22Rv1 (cell line): Measurements from ENCODE around the gene CALHM3.
A peak's percentile ranks its signal among the peaks of the same experiment; 100 is the strongest.

Source experiments
- H3K27ac ChIP-seq: fragments of 450-650 bp; 2 replicates; pipeline ENCODE4 v1.5.1; 2017
- ZFX ChIP-seq: fragments of 450-650 bp; IDR thresholded peaks from 2 replicates; pipeline ENCODE4 v1.6.1; 2017; ENCODE audit warnings: antibody characterized with exemption, borderline replicate concordance
- TF ChIP-seq, protein P1 (sequence below): fragments of 450-650 bp; IDR thresholded peaks from 2 replicates; pipeline ENCODE4 v1.5.1; 2017; ENCODE audit warnings: mild to moderate bottlenecking

CALHM3 gene

GRCh38 chr10:103478671-103479070 lies 369 bp downstream of the CALHM3 start:
- H3K27ac ChIP-seq, result no peak overlapping the region
- no peak for TF ChIP-seq ZFX
- TF ChIP-seq, protein P1, sequence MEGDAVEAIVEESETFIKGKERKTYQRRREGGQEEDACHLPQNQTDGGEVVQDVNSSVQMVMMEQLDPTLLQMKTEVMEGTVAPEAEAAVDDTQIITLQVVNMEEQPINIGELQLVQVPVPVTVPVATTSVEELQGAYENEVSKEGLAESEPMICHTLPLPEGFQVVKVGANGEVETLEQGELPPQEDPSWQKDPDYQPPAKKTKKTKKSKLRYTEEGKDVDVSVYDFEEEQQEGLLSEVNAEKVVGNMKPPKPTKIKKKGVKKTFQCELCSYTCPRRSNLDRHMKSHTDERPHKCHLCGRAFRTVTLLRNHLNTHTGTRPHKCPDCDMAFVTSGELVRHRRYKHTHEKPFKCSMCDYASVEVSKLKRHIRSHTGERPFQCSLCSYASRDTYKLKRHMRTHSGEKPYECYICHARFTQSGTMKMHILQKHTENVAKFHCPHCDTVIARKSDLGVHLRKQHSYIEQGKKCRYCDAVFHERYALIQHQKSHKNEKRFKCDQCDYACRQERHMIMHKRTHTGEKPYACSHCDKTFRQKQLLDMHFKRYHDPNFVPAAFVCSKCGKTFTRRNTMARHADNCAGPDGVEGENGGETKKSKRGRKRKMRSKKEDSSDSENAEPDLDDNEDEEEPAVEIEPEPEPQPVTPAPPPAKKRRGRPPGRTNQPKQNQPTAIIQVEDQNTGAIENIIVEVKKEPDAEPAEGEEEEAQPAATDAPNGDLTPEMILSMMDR, result no peak

DNA sequence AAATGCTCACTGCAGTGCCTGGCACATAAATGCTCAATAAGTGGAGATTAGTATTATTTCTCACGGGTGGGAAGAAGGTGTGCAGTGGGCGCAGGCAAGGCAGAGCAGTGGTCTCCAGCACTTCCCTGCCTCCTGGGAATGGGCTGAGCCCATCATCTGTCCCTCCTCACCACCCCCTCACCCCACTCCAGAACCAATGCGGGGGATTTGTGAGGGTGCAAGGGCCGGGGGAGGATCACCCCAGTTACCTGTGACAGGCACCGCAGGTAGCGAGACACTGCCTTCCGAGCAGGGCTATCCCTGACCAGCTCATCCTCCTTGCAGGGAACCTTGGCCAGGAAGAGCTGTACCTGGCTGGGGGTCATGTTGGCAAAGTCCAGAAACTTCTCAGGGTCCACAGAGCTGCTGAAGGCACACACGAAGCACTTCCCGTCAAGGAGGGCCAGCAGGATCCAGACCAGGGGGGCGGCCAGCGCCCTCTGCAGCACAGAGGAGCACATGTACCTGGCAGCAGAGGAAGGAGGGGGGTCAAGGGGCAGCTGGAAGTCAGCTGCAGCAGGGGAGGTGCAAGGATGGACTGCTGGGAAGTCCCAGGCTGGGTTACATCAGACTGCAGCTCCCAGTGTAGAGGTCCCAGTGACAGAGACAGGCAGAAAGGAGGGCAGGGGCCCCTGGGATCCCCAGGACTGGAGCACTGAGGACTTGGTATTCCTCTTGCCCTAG lies 2.8 kb downstream of the CALHM3 start:
- H3K27ac ChIP-seq, result no peak overlapping the region
- TF ChIP-seq ZFX, result no peak
- TF ChIP-seq, protein P1, result peak; percentile 47

- H3K27ac ChIP-seq, result no peak overlapping the region
- no peak for TF ChIP-seq ZFX
- TF ChIP-seq, protein P1, result no peak
These were observed 3.6 kb downstream of the CALHM3 start for GRCh38 chr10:103475437-103475836.

DNA sequence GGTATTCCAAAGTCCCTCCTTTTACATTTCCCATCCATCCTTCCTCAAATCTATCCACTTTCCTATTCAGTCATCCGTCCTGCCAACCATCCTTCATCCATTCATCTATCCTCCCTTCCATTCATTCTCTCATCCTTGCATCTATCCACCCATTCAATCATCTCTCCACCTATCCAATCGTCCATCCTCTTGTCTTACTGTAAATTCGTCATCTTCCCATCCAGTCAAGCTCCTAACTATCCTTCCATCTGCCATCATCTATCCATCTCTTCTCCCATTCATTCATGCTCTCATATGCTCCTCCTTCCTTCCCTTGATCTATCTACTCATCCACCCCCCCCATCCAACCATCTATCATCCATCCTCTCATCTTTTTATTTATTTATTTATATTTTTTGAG lies 5.0 kb downstream of the CALHM3 start:
- TF ChIP-seq ZFX, result no peak
- TF ChIP-seq, protein P1, result no peak
- no peak overlapping the region for H3K27ac ChIP-seq

DNA sequence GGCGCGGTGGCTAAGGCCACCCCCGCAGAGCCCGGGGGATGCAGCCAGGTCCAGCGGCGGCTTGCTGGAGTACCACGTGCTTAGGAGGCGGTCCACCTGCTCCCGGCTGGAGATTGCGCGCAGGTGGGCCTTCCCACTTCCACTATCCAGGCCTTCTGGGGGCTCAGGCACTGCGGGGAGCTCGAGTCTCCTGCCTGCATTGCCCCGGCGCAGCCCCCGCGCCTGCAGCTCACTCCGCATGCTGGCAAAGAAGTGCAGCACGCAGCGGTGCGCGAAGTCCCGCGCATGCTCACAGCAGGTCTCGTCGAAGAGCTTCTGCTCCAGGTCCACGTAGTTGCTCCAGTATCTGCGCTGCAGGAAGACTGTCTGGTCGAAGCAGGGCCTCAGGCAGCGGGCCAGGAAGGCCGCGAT lies 5.8 kb downstream of the CALHM3 start:
- no peak overlapping the region for H3K27ac ChIP-seq
- TF ChIP-seq, protein P1, result no peak
- TF ChIP-seq ZFX, result no peak

DNA sequence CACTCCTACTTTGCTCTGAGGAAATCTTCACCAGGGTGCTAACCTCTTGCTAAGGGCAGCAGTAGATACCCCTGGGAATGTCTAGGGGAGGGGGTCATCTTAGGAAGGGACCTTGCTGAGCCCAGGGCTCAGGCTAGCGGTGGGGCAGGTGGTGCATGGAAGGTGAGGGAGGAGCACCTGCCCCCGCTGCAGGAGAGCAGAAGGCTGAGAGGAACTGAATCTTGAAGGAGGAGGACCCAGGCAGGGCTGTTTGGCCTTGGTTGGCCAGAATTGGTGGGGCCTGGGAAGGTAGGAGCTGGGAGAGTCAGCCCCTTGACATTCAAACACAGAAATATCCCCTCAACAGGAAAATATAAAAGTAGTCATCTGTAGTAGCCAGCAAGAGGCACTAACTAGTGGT lies 7.0 kb downstream of the CALHM3 start:
- TF ChIP-seq ZFX, result no peak
- TF ChIP-seq, protein P1, result no peak
- H3K27ac ChIP-seq, result no peak overlapping the region

DNA sequence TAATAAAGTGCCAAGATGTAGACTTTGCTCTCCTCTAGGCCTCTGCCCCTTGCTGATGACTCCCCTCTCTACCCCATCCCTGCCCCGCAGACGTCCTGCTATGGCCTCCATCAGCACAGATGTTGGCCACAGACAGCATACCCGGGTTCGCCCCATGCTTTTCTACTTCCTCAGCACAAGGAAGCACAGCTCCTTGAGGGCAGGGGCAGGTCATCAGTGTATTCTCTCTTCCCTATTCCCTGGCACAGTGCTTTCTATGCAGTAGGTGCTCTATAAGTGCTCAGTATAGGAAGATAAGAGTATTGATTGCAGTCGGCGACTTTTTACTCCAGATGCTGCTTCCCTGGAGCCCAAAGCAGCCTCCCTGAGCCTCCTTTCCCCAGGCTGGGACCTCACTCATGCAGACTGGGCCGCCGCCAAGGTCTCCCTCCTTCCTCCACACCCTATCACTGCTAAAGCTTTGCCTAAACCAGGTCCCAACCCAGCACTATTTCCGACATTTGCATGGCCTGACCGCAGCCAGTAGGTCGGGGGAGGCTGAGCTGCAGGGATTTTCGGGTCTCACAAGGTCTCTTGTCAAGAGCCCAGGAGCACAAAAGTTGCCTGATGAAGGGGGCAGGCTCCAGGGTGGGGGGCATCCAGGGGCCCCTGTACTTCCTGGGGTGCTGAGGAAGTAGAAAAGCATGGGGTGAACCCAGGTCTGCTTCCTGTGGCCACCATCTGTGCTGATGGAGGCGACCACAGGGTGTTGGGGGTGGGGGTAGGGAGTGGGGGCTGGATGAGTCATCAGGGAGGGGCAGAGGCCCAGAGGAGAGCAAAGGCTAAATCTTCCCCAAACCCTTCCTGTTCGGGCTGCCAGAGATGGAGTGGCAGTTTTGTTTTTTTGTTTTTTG lies 8.0 kb downstream of the CALHM3 start:
- TF ChIP-seq, protein P1, result no peak
- no peak for TF ChIP-seq ZFX
- no peak overlapping the region for H3K27ac ChIP-seq
